Right lobe of liver (tissue), 6 donors: ENCODE data around the gene STOX1. TPM values are rescaled to one million over a fixed set of nuclear protein-coding genes. Genes with fewer than 3 reads are reported as not detected.
"Not testable (repeated sequence)": the region's sequence is repeated elsewhere in the genome, so short reads cannot be mapped to it uniquely, and the experiment has no call there.

ENCODE experiments used
- ATAC-seq, 4 donors: fragments of 200-7000 bp; cut with Tn5 transposase; one replicate each; pipeline ENCODE4 v1.9.1; 2020; ENCODE audit warnings: mild to moderate bottlenecking in 4 of 4, moderate library complexity in 4 of 4
- DNase-seq, 3 donors: peaks; one replicate each; pipeline ENCODE4 v3.0.0-alpha.2; 2020
- H3K27ac ChIP-seq, 3 donors: fragments of 200-600 bp; one replicate each; pipeline ENCODE4 v1.8.0; 2022
- H3K27me3 ChIP-seq, 2 donors: fragments of 200-600 bp; one replicate each; pipeline ENCODE4 v1.8.0; 2022
- H3K36me3 ChIP-seq, 4 donors: fragments of 200-600 bp; sonication (generic) in 1 of 4; one replicate each; pipeline versions ENCODE4 v1.5.1 to v1.8.0; 2017 to 2022; ENCODE audit warnings: control low read depth in 1 of 4
- H3K4me1 ChIP-seq, 4 donors: fragments of 200-600 bp; sonication (generic) in 1 of 4; one replicate each; pipeline versions ENCODE4 v1.5.1 to v1.8.0; 2017 to 2022; ENCODE audit warnings: control low read depth in 1 of 4
- H3K4me3 ChIP-seq, 3 donors: fragments of 200-600 bp; one replicate each; pipeline ENCODE4 v1.8.0; 2022
- H3K9me3 ChIP-seq, 4 donors: fragments of 200-600 bp; sonication (generic) in 1 of 4; one replicate each; pipeline versions ENCODE4 v1.5.1 to v1.8.0; 2017 to 2022; ENCODE audit warnings: control low read depth in 1 of 4
- POLR2A ChIP-seq: fragments of 450-650 bp; IDR thresholded peaks from one replicate; pipeline ENCODE4 v1.6.1; 2017; ENCODE audit warnings: antibody characterized with exemption, mild to moderate bottlenecking
- WGBS: methylation state at CpG from one replicate; pipeline ENCODE4 v1.1.6; 2018; ENCODE audit warnings: low coverage, low lambda C conversion rate; ENCODE audit not compliant: insufficient coverage; ENCODE audit errors: missing lambda C conversion rate; 5-methylcytosine and 5-hydroxymethylcytosine counted together
- intact Hi-C, 2 donors: fragments of 100-400 bp; cut with DNase I; formaldehyde crosslinking; loops; one replicate each; pipeline versions ENCODE4 v1.11.2 to v1.14.1; 2022
- total RNA-seq, 6 experiments: library from RNA; depleted of rRNA in 2 of 6; stranded (reverse); fragments of >200 nt in 2 of 6; fragmentation: NEBNext Ultra II Directional in 3 of 6; extraction: Animal tissue kit (Norgen Biotek cat#: 25700) in 3 of 6; gene quantifications; one replicate each; pipeline versions ENCODE4 v1.1.0 to v1.2.4, GENCODE V29; 2016 to 2023
- TF ChIP-seq, protein P1 (sequence below), 4 donors: fragments of 200-600 bp in 3 of 4; fragments of 450-650 bp in 1 of 4; IDR thresholded peaks; one replicate each; pipeline versions ENCODE4 v1.5.1 to v1.8.0; 2016 to 2022; ENCODE audit warnings: antibody characterized with exemption in 4 of 4, mild to moderate bottlenecking in 2 of 4
- donor health status: DM: no; HTN: yes; CAD: no.
- donor health status: DM: no; HTN: no; CAD: no.
- donor health status: DM: no; HTN: no; CAD: no.
- donor health status: DM: no; HTN: yes; CAD: no.
- donor health status: DM: no; HTN: yes; CAD: no.

The STOX1 gene
- total RNA-seq, 6 experiments from 2014 or later: 0.12 to 0.81 (median 0.20) TPM; not detected in 1

DNA sequence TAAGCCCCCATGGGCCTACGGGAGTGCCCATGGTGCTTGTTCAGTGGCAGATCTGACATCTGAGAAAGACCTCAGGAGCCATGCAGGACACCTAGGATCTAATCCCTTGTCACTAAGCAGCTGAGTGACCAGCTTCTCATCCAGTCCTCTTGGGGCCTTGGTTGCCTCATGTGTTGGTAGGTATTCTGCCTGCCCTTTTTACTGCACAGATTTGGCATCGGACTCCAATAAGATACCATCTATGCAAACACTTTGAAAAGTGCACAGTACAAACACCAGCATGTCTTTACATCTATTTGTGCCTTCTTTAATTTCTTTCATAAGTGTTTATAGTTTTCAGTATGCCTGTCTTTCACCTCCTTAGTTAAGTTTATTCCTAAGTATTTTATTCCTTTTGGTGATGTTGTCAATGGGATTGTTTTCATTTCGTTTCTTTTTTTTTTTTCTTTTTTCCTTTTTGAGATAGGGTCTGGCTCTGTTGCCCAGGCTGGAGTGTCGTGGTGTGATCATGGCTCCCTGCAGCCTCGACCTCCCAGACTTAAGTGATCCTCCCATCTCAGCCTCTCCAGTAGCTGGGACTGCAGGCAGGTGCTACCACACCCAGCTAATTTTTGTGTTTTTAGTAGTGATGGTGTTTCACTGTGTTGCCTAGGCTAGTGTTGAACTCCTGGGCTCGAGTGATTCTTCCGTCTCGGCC, 10.4 kb downstream of the STOX1 start:
- H3K27ac ChIP-seq: no peak overlapping the region
- H3K36me3 ChIP-seq: no peaks in the 10 kb centered on the region
- DNase-seq: no peak
- H3K9me3 ChIP-seq: no peaks in the 10 kb centered on the region
- H3K4me1 ChIP-seq: no peaks in the 10 kb centered on the region
- WGBS: 77% methylated on average over 5 of the region's 8 CpGs
- TF ChIP-seq, protein P1, sequence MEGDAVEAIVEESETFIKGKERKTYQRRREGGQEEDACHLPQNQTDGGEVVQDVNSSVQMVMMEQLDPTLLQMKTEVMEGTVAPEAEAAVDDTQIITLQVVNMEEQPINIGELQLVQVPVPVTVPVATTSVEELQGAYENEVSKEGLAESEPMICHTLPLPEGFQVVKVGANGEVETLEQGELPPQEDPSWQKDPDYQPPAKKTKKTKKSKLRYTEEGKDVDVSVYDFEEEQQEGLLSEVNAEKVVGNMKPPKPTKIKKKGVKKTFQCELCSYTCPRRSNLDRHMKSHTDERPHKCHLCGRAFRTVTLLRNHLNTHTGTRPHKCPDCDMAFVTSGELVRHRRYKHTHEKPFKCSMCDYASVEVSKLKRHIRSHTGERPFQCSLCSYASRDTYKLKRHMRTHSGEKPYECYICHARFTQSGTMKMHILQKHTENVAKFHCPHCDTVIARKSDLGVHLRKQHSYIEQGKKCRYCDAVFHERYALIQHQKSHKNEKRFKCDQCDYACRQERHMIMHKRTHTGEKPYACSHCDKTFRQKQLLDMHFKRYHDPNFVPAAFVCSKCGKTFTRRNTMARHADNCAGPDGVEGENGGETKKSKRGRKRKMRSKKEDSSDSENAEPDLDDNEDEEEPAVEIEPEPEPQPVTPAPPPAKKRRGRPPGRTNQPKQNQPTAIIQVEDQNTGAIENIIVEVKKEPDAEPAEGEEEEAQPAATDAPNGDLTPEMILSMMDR (IDR thresholded peaks at IDR 0.05): no peak
- no peak for TF ChIP-seq POLR2A
- no peaks in the 10 kb centered on the region for H3K27me3 ChIP-seq
- H3K4me3 ChIP-seq: no peak overlapping the region
- intact Hi-C loops: no loop called here
- ATAC-seq: no peak

GRCh38 chr10:68840650-68841049, 13.3 kb downstream of the STOX1 start:
- H3K4me1 ChIP-seq, H3K4me3 ChIP-seq, H3K27me3 ChIP-seq, DNase-seq, intact Hi-C loops, H3K27ac ChIP-seq, ATAC-seq, H3K36me3 ChIP-seq, H3K9me3 ChIP-seq: not testable (repeated sequence)
- 93% methylated on average over 7 of the region's 9 CpGs for WGBS

- intact Hi-C loops: no loop called here
- H3K4me1 ChIP-seq: no peaks in the 10 kb centered on the region
- DNase-seq (no peak), ATAC-seq (no peak)
- no peaks in the 10 kb centered on the region for H3K36me3 ChIP-seq
- no peak for TF ChIP-seq POLR2A
- TF ChIP-seq, protein P1 (IDR thresholded peaks at IDR 0.05): no peak
- no peaks in the 10 kb centered on the region for H3K9me3 ChIP-seq
- no peaks in the 10 kb centered on the region for H3K27me3 ChIP-seq
- 72% methylated on average over 2 of the region's 2 CpGs for WGBS
- no peak overlapping the region for H3K27ac ChIP-seq
- H3K4me3 ChIP-seq: no peak overlapping the region
These were observed 20.9 kb downstream of the STOX1 start for GRCh38 chr10:68848281-68848680.

GRCh38 chr10:68848806-68849205, 21.5 kb downstream of the STOX1 start:
- no peaks in the 10 kb centered on the region for H3K9me3 ChIP-seq
- no peaks in the 10 kb centered on the region for H3K4me1 ChIP-seq
- DNase-seq (no peak), ATAC-seq (no peak)
- TF ChIP-seq POLR2A: no peak
- TF ChIP-seq, protein P1 (IDR thresholded peaks at IDR 0.05): no peak
- 63% methylated on average over 3 of the region's 4 CpGs for WGBS
- H3K36me3 ChIP-seq: no peaks in the 10 kb centered on the region
- intact Hi-C loops: no loop called here
- no peaks in the 10 kb centered on the region for H3K27me3 ChIP-seq
- no peak overlapping the region for H3K27ac ChIP-seq
- no peak overlapping the region for H3K4me3 ChIP-seq

DNA sequence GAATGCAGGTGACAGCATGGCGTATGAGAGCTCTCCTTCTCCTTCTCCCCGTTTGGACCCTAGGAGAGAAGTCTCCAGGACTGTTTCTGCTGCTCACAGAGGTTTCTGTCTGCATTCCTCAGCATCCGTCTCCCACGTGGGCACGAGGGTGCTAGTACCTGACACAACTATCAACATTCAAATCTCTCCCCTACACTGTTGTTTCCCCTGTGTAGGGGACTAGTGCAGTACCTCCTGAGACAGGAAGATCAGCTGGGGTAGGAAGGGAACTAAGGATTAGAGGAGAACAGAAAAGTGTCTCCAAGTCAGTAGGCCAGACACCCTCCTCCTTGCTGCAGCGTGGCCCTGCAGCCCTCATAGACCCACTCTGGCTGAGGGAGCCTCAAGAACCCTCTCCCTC, 29.0 kb downstream of the STOX1 start:
- Histone ChIP-seq H3K4me1 (no peaks in the 10 kb centered on the region), H3K36me3 (no peaks in the 10 kb centered on the region), H3K27ac (no peak overlapping the region), H3K9me3 (no peaks in the 10 kb centered on the region), H3K4me3 (no peak overlapping the region), H3K27me3 (no peaks in the 10 kb centered on the region)
- intact Hi-C loops: no loop called here
- DNase-seq: no peak
- no peak for ATAC-seq
- WGBS: 52% methylated on average over 5 of the region's 6 CpGs
- TF ChIP-seq, protein P1 (IDR thresholded peaks at IDR 0.05): no peak
- no peak for TF ChIP-seq POLR2A
